Smooth muscle cell (in vitro differentiated cells): ENCODE data around the gene CERCAM. TPM values are rescaled to one million over a fixed set of nuclear protein-coding genes. Genes with fewer than 3 reads are reported as not detected.

ENCODE experiments used
- DNase-seq: peaks from one replicate; lab custom pipeline; 2025; ENCODE audit not compliant: unreplicated experiment; lab: John Stamatoyannopoulos, UW
- H2AFZ ChIP-seq: fragments of 200-600 bp; sonication (generic); 2 replicates; pipeline ENCODE4 v1.6.0; 2016; ENCODE audit warnings: antibody characterized with exemption, low read depth, mild to moderate bottlenecking
- H3F3A ChIP-seq: fragments of 200-600 bp; sonication (generic); 2 replicates; pipeline ENCODE4 v1.6.0; 2017; ENCODE audit warnings: antibody characterized with exemption, low read depth
- H3K27ac ChIP-seq: fragments of 200-600 bp; sonication (generic); 2 replicates; pipeline ENCODE4 v1.5.1; 2016; ENCODE audit warnings: low read depth, mild to moderate bottlenecking
- H3K27me3 ChIP-seq: fragments of 200-600 bp; sonication (generic); 2 replicates; pipeline ENCODE4 v1.6.1; 2016; ENCODE audit warnings: low read depth, mild to moderate bottlenecking
- H3K36me3 ChIP-seq: fragments of 200-600 bp; sonication (generic); 2 replicates; pipeline ENCODE4 v1.5.1; 2016; ENCODE audit warnings: low read depth
- H3K4me1 ChIP-seq: fragments of 200-600 bp; sonication (generic); 2 replicates; pipeline ENCODE4 v1.5.1; 2016; ENCODE audit warnings: low read depth
- H3K4me2 ChIP-seq: fragments of 200-600 bp; sonication (generic); 2 replicates; pipeline ENCODE4 v1.6.0; 2016; ENCODE audit warnings: mild to moderate bottlenecking
- H3K4me3 ChIP-seq: fragments of 200-600 bp; sonication (generic); 2 replicates; pipeline ENCODE4 v1.5.1; 2016; ENCODE audit warnings: mild to moderate bottlenecking
- H3K79me2 ChIP-seq: fragments of 200-600 bp; sonication (generic); 2 replicates; pipeline ENCODE4 v1.6.0; 2016; ENCODE audit warnings: low read depth, mild to moderate bottlenecking
- H3K9ac ChIP-seq: fragments of 200-600 bp; sonication (generic); 2 replicates; pipeline ENCODE4 v1.6.0; 2016; ENCODE audit warnings: low read depth
- H3K9me3 ChIP-seq: fragments of 200-600 bp; sonication (generic); replicated peaks from 2 replicates; pipeline ENCODE4 v1.5.1; 2016; ENCODE audit warnings: low read depth
- H4K20me1 ChIP-seq: fragments of 200-600 bp; sonication (generic); 2 replicates; pipeline ENCODE4 v1.6.0; 2016; ENCODE audit warnings: low read depth
- CTCF ChIP-seq: fragments of 200-600 bp; sonication (generic); IDR thresholded peaks from 2 replicates; pipeline ENCODE4 v1.5.1; 2017; ENCODE audit warnings: borderline replicate concordance, mild to moderate bottlenecking, antibody characterized with exemption; ENCODE audit not compliant: insufficient read depth, poor library complexity, severe bottlenecking
- WGBS: methylation state at CpG from one replicate; pipeline ENCODE4 v1.1.7; 2016; ENCODE audit warnings: low lambda C conversion rate; 5-methylcytosine and 5-hydroxymethylcytosine counted together
- polyA plus RNA-seq: library from polyadenylated mRNA; unstranded; fragments of >200 nt; fragmentation: Nextera tagmentation; extraction: Ambion mirVana; gene quantifications from 2 replicates; pipeline ENCODE4 v1.2.1, GENCODE V29; 2016
- total RNA-seq: library from RNA; depleted of rRNA; stranded (reverse); fragments of >200 nt; gene quantifications from 2 replicates; pipeline ENCODE4 v1.2.3, GENCODE V29; 2014

Gene CERCAM
- total and polyA plus RNA-seq, 2 experiments from 2014 or later = 129 to 357 TPM

DNA sequence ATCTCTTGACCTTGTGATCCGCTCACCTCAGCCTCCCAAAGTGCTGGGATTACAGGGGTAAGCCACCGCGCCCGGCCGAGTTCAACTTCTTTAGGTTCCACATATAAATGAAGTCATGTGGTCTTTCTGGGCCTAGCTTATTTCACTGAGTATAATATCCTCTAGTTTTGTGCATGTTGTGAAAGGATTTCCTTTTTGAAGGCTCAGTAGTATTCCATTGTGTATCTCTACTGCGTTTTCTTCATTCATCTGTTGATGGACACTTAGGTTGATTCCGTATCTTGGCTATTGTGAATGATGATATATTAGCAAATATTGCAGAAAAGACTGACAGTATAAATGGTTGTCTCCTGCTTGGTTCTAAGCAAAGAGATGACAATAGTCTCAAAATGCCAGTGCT lies 55.2 kb downstream of the CERCAM start:
- Histone ChIP-seq H4K20me1 (no peaks in the 10 kb centered on the region), H3K9me3 (no peaks in the 10 kb centered on the region), H2AFZ (no peak overlapping the region), H3K79me2 (no peaks in the 10 kb centered on the region), H3K4me3 (no peak overlapping the region), H3K4me1 (no peaks in the 10 kb centered on the region), H3K27ac (no peak overlapping the region), H3K27me3 (no peaks in the 10 kb centered on the region), H3K36me3 (no peaks in the 10 kb centered on the region), H3F3A (no peaks in the 10 kb centered on the region), H3K9ac (no peak overlapping the region), H3K4me2 (no peak overlapping the region)
- no peak for DNase-seq
- no peak for TF ChIP-seq CTCF
- WGBS = 97% methylated on average over 7 of the region's 7 CpGs

DNA sequence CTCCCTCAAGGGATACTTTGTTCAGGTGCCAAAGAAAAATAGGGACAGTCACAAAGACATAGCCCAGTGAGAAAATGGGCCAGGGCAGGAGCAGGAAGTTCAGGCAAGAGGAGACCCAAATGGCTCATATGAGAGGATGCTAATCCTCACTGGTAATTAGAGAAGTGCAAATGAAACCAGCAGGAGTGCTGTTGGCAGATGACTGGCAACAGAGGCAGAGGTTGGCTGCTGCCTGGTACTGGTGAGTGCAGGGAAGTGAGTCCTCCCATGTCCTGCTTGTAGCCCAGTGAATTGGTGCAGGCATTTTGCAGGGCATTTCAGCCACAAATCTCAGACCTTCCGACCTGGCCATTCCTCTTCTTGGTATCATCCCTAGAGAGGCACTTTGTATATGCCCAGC lies 58.6 kb downstream of the CERCAM start:
- Histone ChIP-seq H3K79me2 (no peaks in the 10 kb centered on the region), H3K4me2 (no peak overlapping the region), H3K36me3 (no peaks in the 10 kb centered on the region), H3F3A (no peaks in the 10 kb centered on the region), H2AFZ (no peak overlapping the region), H3K9ac (no peak overlapping the region), H3K9me3 (no peaks in the 10 kb centered on the region), H3K27ac (no peak overlapping the region), H4K20me1 (no peaks in the 10 kb centered on the region), H3K4me1 (no peaks in the 10 kb centered on the region), H3K4me3 (no peak overlapping the region), H3K27me3 (no peaks in the 10 kb centered on the region)
- TF ChIP-seq CTCF = no peak
- WGBS = 100% methylated on average over 1 of the region's 1 CpG
- DNase-seq = no peak

DNA sequence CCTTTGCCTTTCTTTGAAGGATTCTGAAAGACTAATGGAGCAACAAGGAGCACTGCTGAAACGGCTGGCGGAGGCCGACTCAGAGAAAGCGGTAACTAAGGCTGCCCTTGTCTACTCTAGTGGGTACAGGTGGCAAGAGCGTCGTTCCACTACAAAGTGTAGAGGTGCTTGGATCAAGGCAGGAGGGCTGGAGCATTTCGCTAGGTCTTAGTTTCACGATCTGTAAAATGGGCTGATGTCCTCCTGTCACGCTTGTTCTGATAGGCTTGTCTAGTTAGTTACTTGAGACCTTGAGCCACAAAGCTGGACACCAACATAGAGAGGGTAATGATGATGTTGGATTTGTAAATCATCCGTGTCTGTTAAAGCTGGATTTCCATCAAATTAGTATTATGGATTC lies 60.9 kb downstream of the CERCAM start:
- H3K27ac ChIP-seq = no peak overlapping the region
- no peak for DNase-seq
- TF ChIP-seq CTCF = no peak
- no peaks in the 10 kb centered on the region for H3F3A ChIP-seq
- H3K79me2 ChIP-seq = no peaks in the 10 kb centered on the region
- H3K9ac ChIP-seq = no peak overlapping the region
- no peaks in the 10 kb centered on the region for H3K27me3 ChIP-seq
- no peaks in the 10 kb centered on the region for H4K20me1 ChIP-seq
- H3K4me3 ChIP-seq = no peak overlapping the region
- peaks cover 2% of the 10 kb centered on the region for H3K36me3 ChIP-seq
- no peaks in the 10 kb centered on the region for H3K4me1 ChIP-seq
- 97% methylated on average over 10 of the region's 10 CpGs for WGBS
- no peak overlapping the region for H2AFZ ChIP-seq
- H3K9me3 ChIP-seq = no peaks in the 10 kb centered on the region
- no peak overlapping the region for H3K4me2 ChIP-seq

- 99% methylated on average over 7 of the region's 7 CpGs for WGBS
Observed at GRCh38 chr9:128482186-128482585, 61.5 kb downstream of the CERCAM start.

More at GRCh38 chr9:128482186-128482585, 61.5 kb downstream of the CERCAM start:
- Histone ChIP-seq H3K36me3 (peaks cover 2% of the 10 kb centered on the region), H3F3A (no peaks in the 10 kb centered on the region), H3K4me1 (no peaks in the 10 kb centered on the region), H3K27ac (no peak overlapping the region), H2AFZ (no peak overlapping the region), H3K27me3 (no peaks in the 10 kb centered on the region), H3K9me3 (no peaks in the 10 kb centered on the region), H3K79me2 (no peaks in the 10 kb centered on the region), H4K20me1 (no peaks in the 10 kb centered on the region), H3K4me2 (no peak overlapping the region), H3K9ac (no peak overlapping the region), H3K4me3 (no peak overlapping the region)
- TF ChIP-seq CTCF = no peak
- DNase-seq = no peak
